Heart left ventricle (tissue), 16 donors: ENCODE measurements around the gene LPIN2. TPM values are rescaled to one million over a fixed set of nuclear protein-coding genes. Genes with fewer than 3 reads are reported as not detected.

Experiments used
- ATAC-seq, 4 donors: fragments of 200-7000 bp; cut with Tn5 transposase; one replicate each; pipeline ENCODE4 v1.9.1; 2020 to 2022; ENCODE audit warnings: moderate library complexity in 4 of 4, mild to moderate bottlenecking in 3 of 4, moderate number of reproducible peaks in 1 of 4
- DNase-seq, 5 donors: peaks; one replicate each; pipeline ENCODE4 v3.0.0-alpha.2; 2020
- H3K27ac ChIP-seq, 12 donors: fragments of 200-600 bp; sonication (generic) in 4 of 12; one replicate each; pipeline versions ENCODE4 v1.5.0 to v1.8.0; 2016 to 2022; ENCODE audit warnings: mild to moderate bottlenecking in 2 of 12
- H3K27me3 ChIP-seq, 9 donors: fragments of 200-600 bp; sonication (generic) in 2 of 9; one replicate each; pipeline versions ENCODE4 v1.5.1 to v1.8.0; 2016 to 2022; ENCODE audit warnings: mild to moderate bottlenecking in 3 of 9
- H3K36me3 ChIP-seq, 9 donors: fragments of 200-600 bp; sonication (generic) in 2 of 9; one replicate each; pipeline versions ENCODE4 v1.5.0 to v1.8.0; 2018 to 2022; ENCODE audit warnings: mild to moderate bottlenecking in 2 of 9
- H3K4me1 ChIP-seq, 12 donors: fragments of 200-600 bp; sonication (generic) in 4 of 12; one replicate each; pipeline versions ENCODE4 v1.5.0 to v1.8.0; 2016 to 2022; ENCODE audit warnings: mild to moderate bottlenecking in 3 of 12
- H3K4me3 ChIP-seq, 12 donors: fragments of 200-600 bp; sonication (generic) in 4 of 12; one replicate each; pipeline versions ENCODE4 v1.5.0 to v1.8.0; 2017 to 2022; ENCODE audit warnings: mild to moderate bottlenecking in 9 of 12, moderate library complexity in 4 of 12
- H3K9me3 ChIP-seq, 12 donors: fragments of 200-600 bp; sonication (generic) in 4 of 12; one replicate each; pipeline versions ENCODE4 v1.5.0 to v1.8.0; 2016 to 2022; ENCODE audit warnings: mild to moderate bottlenecking in 1 of 12
- POLR2A ChIP-seq, 2 donors: fragments of 450-650 bp; IDR thresholded peaks; one replicate each; pipeline ENCODE4 v1.6.1; 2017; ENCODE audit warnings: antibody characterized with exemption in 2 of 2, mild to moderate bottlenecking in 2 of 2, moderate library complexity in 2 of 2
- WGBS, 4 donors: extraction: QIAGEN DNeasy Blood & Tissue Kit in 2 of 4; methylation state at CpG; one replicate each; pipeline versions ENCODE4 v1.1.5 to v1.1.7; 2013 to 2018; 5-methylcytosine and 5-hydroxymethylcytosine counted together
- intact Hi-C, 10 donors: fragments of 100-400 bp; cut with DNase I; formaldehyde crosslinking; loops; one replicate each; pipeline versions ENCODE4 v1.11.1 to v1.14.2; 2022
- polyA plus RNA-seq, 2 donors: library from polyadenylated mRNA; stranded (reverse); fragments of 200-250 nt; gene quantifications; one replicate each; pipeline ENCODE4 v1.2.3, GENCODE V29; 2013
- total RNA-seq, 9 donors: library from RNA; depleted of rRNA in 2 of 9; stranded (reverse); fragments of >200 nt in 2 of 9; fragmentation: NEBNext Ultra II Directional in 3 of 9; extraction: Animal tissue kit (Norgen Biotek cat#: 25700) in 3 of 9; gene quantifications; one replicate each; pipeline versions ENCODE4 v1.1.0 to v1.2.4, GENCODE V29; 2016 to 2023
- TF ChIP-seq, protein P1 (sequence below), 12 donors: fragments of 200-600 bp; sonication (generic) in 4 of 12; IDR thresholded peaks; one replicate each; pipeline versions ENCODE4 v1.5.0 to v1.8.0; 2018 to 2022; ENCODE audit warnings: antibody characterized with exemption in 12 of 12, mild to moderate bottlenecking in 5 of 12
- donor health status: ischemic (EF 13 %, LVEDD 7.1; RV severe dilation, severe dysfunction).
- donor health status: healthy with polysubstance abuse.
- donor health status: DM: no; HTN: yes; CAD: no.
- donor health status: DM: no; HTN: no; CAD: no.
- donor health status: ischemic (EF 25% LVEDD 6.9; RV normal size, moderate dysfunction).
- donor health status: ischemic (EF 25% LVEDD 5.7; RV mildly dilated, moderate dysfunction).
- donor health status: healthy.
- donor health status: DM: yes; HTN: yes; CAD: no.
- donor health status: ischemic (EF 35%, LVEDD 5.7; RV mildly dilated, moderate dysfunction).
- donor health status: nonischemic (EF 11% LVEDD 7.7; RV severe dilation, severe dysfunction).
- donor health status: DM: yes; HTN: yes; CAD: no.
- donor health status: PGD.
- donor health status: ischemic (EF 29% LVEDD 5.4; RV normal size, mild dysfunction).
- donor health status: nonischemic (EF 23%, LVEDD 6.1; RV moderate dilation, normal function).

The LPIN2 gene
- total and polyA plus RNA-seq, 11 donors, result 1.9 to 21.6 (median 10.9) TPM

DNA sequence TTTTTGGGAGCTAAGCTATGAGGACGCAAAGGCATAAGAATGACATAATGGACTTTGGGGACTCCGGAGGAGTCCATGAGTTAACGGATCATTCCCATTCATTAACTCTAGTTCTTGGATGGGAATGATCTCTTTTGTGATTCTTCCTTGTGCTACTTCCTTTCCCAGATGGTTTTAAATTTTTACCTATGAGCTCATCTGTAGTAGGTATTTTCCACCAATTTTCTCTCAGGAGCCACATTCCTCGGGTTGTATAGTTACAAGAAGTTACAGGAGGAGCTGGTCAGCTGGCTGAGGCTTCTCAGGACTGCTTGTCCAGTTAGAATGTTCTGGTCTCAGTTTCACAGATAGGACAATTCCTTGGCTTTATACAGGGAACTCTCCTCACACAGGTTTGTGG, 42.9 kb upstream of the LPIN2 start:
- no peaks in the 10 kb centered on the region for H3K27me3 ChIP-seq
- peaks cover 0 to 43% (median 10%) of the 10 kb centered on the region in 12 donors for H3K4me1 ChIP-seq
- intact Hi-C loops, result loop anchor here in 1 of 10 donors (5.0 kb wide), 1 partner anchor 39 kb away; no protein-coding TSS in a partner anchor
- no peaks in the 10 kb centered on the region for H3K9me3 ChIP-seq
- WGBS, 4 donors, result 58 to 72% (median 59%) methylated on average over 4 of the region's 4 CpGs
- no peaks in the 10 kb centered on the region for H3K36me3 ChIP-seq
- TF ChIP-seq, protein P1, sequence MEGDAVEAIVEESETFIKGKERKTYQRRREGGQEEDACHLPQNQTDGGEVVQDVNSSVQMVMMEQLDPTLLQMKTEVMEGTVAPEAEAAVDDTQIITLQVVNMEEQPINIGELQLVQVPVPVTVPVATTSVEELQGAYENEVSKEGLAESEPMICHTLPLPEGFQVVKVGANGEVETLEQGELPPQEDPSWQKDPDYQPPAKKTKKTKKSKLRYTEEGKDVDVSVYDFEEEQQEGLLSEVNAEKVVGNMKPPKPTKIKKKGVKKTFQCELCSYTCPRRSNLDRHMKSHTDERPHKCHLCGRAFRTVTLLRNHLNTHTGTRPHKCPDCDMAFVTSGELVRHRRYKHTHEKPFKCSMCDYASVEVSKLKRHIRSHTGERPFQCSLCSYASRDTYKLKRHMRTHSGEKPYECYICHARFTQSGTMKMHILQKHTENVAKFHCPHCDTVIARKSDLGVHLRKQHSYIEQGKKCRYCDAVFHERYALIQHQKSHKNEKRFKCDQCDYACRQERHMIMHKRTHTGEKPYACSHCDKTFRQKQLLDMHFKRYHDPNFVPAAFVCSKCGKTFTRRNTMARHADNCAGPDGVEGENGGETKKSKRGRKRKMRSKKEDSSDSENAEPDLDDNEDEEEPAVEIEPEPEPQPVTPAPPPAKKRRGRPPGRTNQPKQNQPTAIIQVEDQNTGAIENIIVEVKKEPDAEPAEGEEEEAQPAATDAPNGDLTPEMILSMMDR (IDR thresholded peaks at IDR 0.05), result no peak
- no peak for TF ChIP-seq POLR2A (IDR thresholded peaks at IDR 0.05)
- no peak overlapping the region for H3K27ac ChIP-seq
- H3K4me3 ChIP-seq, result no peak overlapping the region
- no peak for DNase-seq
- ATAC-seq, result no peak

DNA sequence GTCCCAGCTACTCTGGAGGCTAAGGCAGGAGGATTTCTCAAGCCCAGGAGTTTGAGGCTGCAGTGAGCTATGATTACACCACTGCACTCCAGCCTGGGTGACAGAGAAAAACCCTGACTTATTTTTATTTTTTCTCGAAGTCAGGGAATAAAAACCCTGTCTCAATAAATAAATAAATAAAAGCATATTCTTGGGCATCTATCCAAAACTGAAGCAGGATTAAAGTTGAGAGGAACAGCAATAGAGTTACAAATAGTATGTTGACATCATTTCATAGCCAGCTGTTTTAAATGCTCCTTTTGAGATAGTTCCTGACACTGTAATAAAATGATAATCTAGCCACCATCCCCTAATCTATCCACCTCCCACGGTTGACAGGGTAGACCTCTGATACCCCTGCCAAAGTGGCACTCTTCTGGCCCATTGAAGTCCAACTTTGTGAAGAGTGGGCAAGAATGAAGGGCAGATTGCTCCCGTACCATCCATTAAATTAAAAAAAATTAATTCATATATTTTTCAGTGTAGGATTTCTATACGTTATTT, 42.3 kb upstream of the LPIN2 start:
- intact Hi-C loops, result loop anchor here in 1 of 10 donors (5.0 kb wide), 1 partner anchor 38 kb away; no protein-coding TSS in a partner anchor
- 54 to 63% (median 57%) methylated on average over 4 of the region's 4 CpGs for WGBS, 4 donors
- no peak overlapping the region for H3K27ac ChIP-seq
- H3K36me3 ChIP-seq, result no peaks in the 10 kb centered on the region
- TF ChIP-seq, protein P1 (IDR thresholded peaks at IDR 0.05), result no peak
- no peak for TF ChIP-seq POLR2A (IDR thresholded peaks at IDR 0.05)
- H3K4me1 ChIP-seq, result peaks cover 0 to 37% (median 8%) of the 10 kb centered on the region in 12 donors
- ATAC-seq, result peak in 1 of 4 donors; percentile 26
- H3K4me3 ChIP-seq, result no peak overlapping the region
- DNase-seq, result no peak
- H3K9me3 ChIP-seq, result no peaks in the 10 kb centered on the region
- H3K27me3 ChIP-seq, result no peaks in the 10 kb centered on the region

DNA sequence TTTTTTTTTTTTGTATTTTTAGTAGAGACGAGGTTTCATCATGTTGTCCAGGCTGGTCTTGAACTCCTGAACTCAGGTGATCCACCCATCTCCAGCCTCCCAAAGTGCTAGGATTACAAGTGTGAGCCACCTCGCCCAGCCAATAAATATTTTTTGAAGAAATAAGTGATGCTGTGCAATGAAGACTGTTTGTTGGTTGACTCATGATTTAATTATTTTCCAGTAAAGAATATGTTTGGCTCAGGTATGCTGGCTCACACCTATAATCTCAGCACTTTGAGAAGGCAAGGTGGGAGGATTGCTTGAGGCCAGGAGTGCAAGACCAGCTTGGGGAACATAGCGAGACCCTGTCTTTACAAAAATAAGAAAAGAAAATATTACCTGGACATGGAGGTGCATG, 41.8 kb upstream of the LPIN2 start:
- H3K9me3 ChIP-seq, result no peaks in the 10 kb centered on the region
- intact Hi-C loops, result loop anchor here in 1 of 10 donors (5.0 kb wide), 1 partner anchor 37 kb away; no protein-coding TSS in a partner anchor
- TF ChIP-seq POLR2A (IDR thresholded peaks at IDR 0.05), result no peak
- TF ChIP-seq, protein P1 (IDR thresholded peaks at IDR 0.05), result no peak
- peaks cover 0 to 32% (median 4%) of the 10 kb centered on the region in 12 donors for H3K4me1 ChIP-seq
- no peak for DNase-seq
- no peak for ATAC-seq
- no peak overlapping the region for H3K4me3 ChIP-seq
- WGBS, 4 donors, result 83 to 97% (median 92%) methylated on average over 3 of the region's 3 CpGs
- H3K27me3 ChIP-seq, result no peaks in the 10 kb centered on the region
- no peaks in the 10 kb centered on the region for H3K36me3 ChIP-seq
- H3K27ac ChIP-seq, result no peak overlapping the region

DNA sequence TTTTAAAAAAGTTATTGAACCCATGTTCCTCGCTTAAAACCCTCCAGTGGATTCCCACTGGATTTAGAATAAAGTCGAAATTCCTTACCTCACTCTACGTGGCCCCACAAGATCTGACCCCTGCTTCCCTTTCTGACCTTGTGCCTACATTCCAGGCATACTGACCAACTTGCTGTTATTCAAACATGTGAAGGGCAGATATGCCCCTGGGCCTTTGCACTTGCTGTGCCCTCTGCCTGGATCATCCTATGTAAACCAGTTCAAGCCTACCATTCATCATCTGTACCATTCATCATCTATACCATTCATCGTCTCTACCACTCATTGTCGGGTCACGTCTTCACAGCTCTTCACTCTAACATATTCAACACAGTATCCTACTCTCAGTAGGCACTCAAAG, 41.3 kb upstream of the LPIN2 start:
- no peak overlapping the region for H3K4me3 ChIP-seq
- intact Hi-C loops, result no loop called here
- H3K9me3 ChIP-seq, result no peaks in the 10 kb centered on the region
- no peak overlapping the region for H3K27ac ChIP-seq
- DNase-seq (no peak), ATAC-seq (no peak)
- WGBS, 4 donors, result 95 to 98% (median 97%) methylated on average over 6 of the region's 6 CpGs
- TF ChIP-seq, protein P1 (IDR thresholded peaks at IDR 0.05), result no peak
- TF ChIP-seq POLR2A (IDR thresholded peaks at IDR 0.05), result no peak
- peaks cover 0 to 27% (median under 1%) of the 10 kb centered on the region in 12 donors for H3K4me1 ChIP-seq
- H3K27me3 ChIP-seq, result no peaks in the 10 kb centered on the region
- no peaks in the 10 kb centered on the region for H3K36me3 ChIP-seq
